ENCODE measurements around the gene PAOX. TPM values are rescaled to one million over a fixed set of nuclear protein-coding genes. Genes with fewer than 3 reads are reported as not detected.

PAOX gene
- total and polyA plus RNA-seq, 2 experiments from 2014 or later, result 4.1 to 8.7 TPM

- no peak overlapping the region for H3K4me3 Mint-ChIP-seq
- H3K36me3 ChIP-seq (ENCODE audit: insufficient read depth), result no peaks in the 10 kb centered on the region
- no peak for ATAC-seq
Observed at GRCh38 chr10:133355266-133355665, 23.8 kb upstream of the PAOX start.

GRCh38 chr10:133355991-133356390 lies 23.1 kb upstream of the PAOX start:
- H2AFZ ChIP-seq, result no peak overlapping the region
- H3K4me1 Mint-ChIP-seq, result no peaks in the 10 kb centered on the region; the same call in 2 of the 3 replicates
- no peak overlapping the region for H3K27ac ChIP-seq (ENCODE audit: low read depth)
- peak overlapping the region; percentile 59 for H3K4me3 Mint-ChIP-seq
- H3K27ac Mint-ChIP-seq, result no peak overlapping the region
- H3K4me1 ChIP-seq (ENCODE audit: insufficient read depth), result no peaks in the 10 kb centered on the region
- H3K36me3 ChIP-seq (ENCODE audit: insufficient read depth), result no peaks in the 10 kb centered on the region
- 0 out of 2 replicates have a peak, but pooled peaks cover 3% of the 10 kb centered on the region for H3F3A ChIP-seq (replicated peaks; ENCODE audit: low read depth)
- no peak overlapping the region for H3K4me3 ChIP-seq
- H3K36me3 Mint-ChIP-seq (ENCODE audit: low read depth), result no peaks in the 10 kb centered on the region
- H3K9me3 Mint-ChIP-seq, result no peaks in the 10 kb centered on the region
- H3K79me2 ChIP-seq (replicated peaks; ENCODE audit: insufficient read depth), result 0 out of 2 replicates have a peak, but pooled peaks cover 4% of the 10 kb centered on the region
- H3K4me2 ChIP-seq, result no peak overlapping the region
- peaks cover 20% of the 10 kb centered on the region for H3K27me3 Mint-ChIP-seq (ENCODE audit: insufficient read depth, low read depth, poor library complexity)
- H3K27me3 ChIP-seq (ENCODE audit: insufficient read depth), result peaks cover 6% of the 10 kb centered on the region; the same call in 1 of the 2 replicates
- DNase-seq (ENCODE audit: low spot score) (no peak), ATAC-seq (no peak)
- no peaks in the 10 kb centered on the region for H3K9me2 ChIP-seq (ENCODE audit: insufficient read depth)
- no peaks in the 10 kb centered on the region; the same call in 1 of the 2 replicates for H4K20me1 ChIP-seq (replicated peaks; ENCODE audit: insufficient read depth)
- TF ChIP-seq EZH2 (IDR thresholded peaks at IDR 0.05; ENCODE audit: low read depth, unreplicated experiment) (no peak), EZH2phosphoT487 (IDR thresholded peaks at IDR 0.05; ENCODE audit: unreplicated experiment) (no peak), CREB1 (CRISPR knock-in tag; IDR thresholded peaks at IDR 0.05; ENCODE audit: low read depth) (no peak), STAT1 (IDR thresholded peaks at IDR 0.05; ENCODE audit: unreplicated experiment) (no peak), CTCF (conservative IDR thresholded peaks at IDR 0.05; ENCODE audit: low read depth in 2 of 2) (no peak), REST (IDR thresholded peaks at IDR 0.05; ENCODE audit: unreplicated experiment) (no peak)

More at GRCh38 chr10:133355266-133355665, 23.8 kb upstream of the PAOX start:
- H3K9me3 Mint-ChIP-seq, result no peaks in the 10 kb centered on the region
- Histone ChIP-seq H3K4me1 (ENCODE audit: insufficient read depth) (no peaks in the 10 kb centered on the region), H4K20me1 (replicated peaks; ENCODE audit: insufficient read depth) (no peaks in the 10 kb centered on the region; the same call in 1 of the 2 replicates), H3K9me2 (ENCODE audit: insufficient read depth) (no peaks in the 10 kb centered on the region), H2AFZ (no peak overlapping the region), H3K4me3 (no peak overlapping the region), H3K79me2 (replicated peaks; ENCODE audit: insufficient read depth) (0 out of 2 replicates have a peak, but pooled peaks cover 4% of the 10 kb centered on the region), H3K27ac (ENCODE audit: low read depth) (no peak overlapping the region), H3K4me2 (no peak overlapping the region), H3F3A (replicated peaks; ENCODE audit: low read depth) (0 out of 2 replicates have a peak, but pooled peaks cover 3% of the 10 kb centered on the region), H3K27me3 (ENCODE audit: insufficient read depth) (peaks cover 6% of the 10 kb centered on the region; the same call in 1 of the 2 replicates)
- TF ChIP-seq CREB1 (CRISPR knock-in tag; IDR thresholded peaks at IDR 0.05; ENCODE audit: low read depth) (no peak), EZH2phosphoT487 (IDR thresholded peaks at IDR 0.05; ENCODE audit: unreplicated experiment) (no peak), NANOG (IDR thresholded peaks at IDR 0.05; ENCODE audit: borderline replicate concordance) (no peak), REST (IDR thresholded peaks at IDR 0.05; ENCODE audit: unreplicated experiment) (no peak), POLR2AphosphoS5 (IDR thresholded peaks at IDR 0.05; ENCODE audit: low read depth) (no peak)
- no peaks in the 10 kb centered on the region; the same call in 2 of the 3 replicates for H3K4me1 Mint-ChIP-seq
- H3K36me3 Mint-ChIP-seq (ENCODE audit: low read depth), result no peaks in the 10 kb centered on the region
- no peak overlapping the region for H3K27ac Mint-ChIP-seq
- peaks cover 18% of the 10 kb centered on the region for H3K27me3 Mint-ChIP-seq (ENCODE audit: insufficient read depth, low read depth, poor library complexity)
- no peak for DNase-seq (ENCODE audit: low spot score)

Data from GM23338 (cell line).